ENCODE measurements around the gene ELOVL6.
"Not testable (repeated sequence)": the region's sequence is repeated elsewhere in the genome, so short reads cannot be mapped to it uniquely, and the experiment has no call there.

ELOVL6 gene

GRCh38 chr4:110175634-110176033, 22.8 kb downstream of the ELOVL6 start:
- Histone ChIP-seq H3K4me3 (ENCODE audit: low read length) (no peak overlapping the region), H3K4me1 (ENCODE audit: insufficient read depth, low read length) (no peaks in the 10 kb centered on the region), H3K36me3 (ENCODE audit: insufficient read depth, low read depth, low read length) (peaks cover 61% of the 10 kb centered on the region), H3K9me3 (ENCODE audit: insufficient read depth, low read depth, low read length) (no peaks in the 10 kb centered on the region), H3K27ac (ENCODE audit: low read length) (no peak overlapping the region), H3K27me3 (ENCODE audit: insufficient read depth, low read length) (no peaks in the 10 kb centered on the region), H3K9ac (ENCODE audit: low read depth, low read length) (no peak overlapping the region)

GRCh38 chr4:110172972-110173371, 25.4 kb downstream of the ELOVL6 start:
- H3K27ac ChIP-seq (ENCODE audit: low read length), result no peak overlapping the region
- H3K4me3 ChIP-seq (ENCODE audit: low read length), result no peak overlapping the region
- no peaks in the 10 kb centered on the region for H3K9me3 ChIP-seq (ENCODE audit: insufficient read depth, low read depth, low read length)
- H3K4me1 ChIP-seq (ENCODE audit: insufficient read depth, low read length), result no peaks in the 10 kb centered on the region
- no peaks in the 10 kb centered on the region for H3K27me3 ChIP-seq (ENCODE audit: insufficient read depth, low read length)
- H3K36me3 ChIP-seq (ENCODE audit: insufficient read depth, low read depth, low read length), result peaks cover 54% of the 10 kb centered on the region
- no peak overlapping the region for H3K9ac ChIP-seq (ENCODE audit: low read depth, low read length)

GRCh38 chr4:110171971-110172370, 26.4 kb downstream of the ELOVL6 start:
- Histone ChIP-seq H3K27ac (ENCODE audit: low read length) (no peak overlapping the region), H3K4me1 (ENCODE audit: insufficient read depth, low read length) (no peaks in the 10 kb centered on the region), H3K9ac (ENCODE audit: low read depth, low read length) (no peak overlapping the region), H3K27me3 (ENCODE audit: insufficient read depth, low read length) (no peaks in the 10 kb centered on the region), H3K9me3 (ENCODE audit: insufficient read depth, low read depth, low read length) (no peaks in the 10 kb centered on the region), H3K4me3 (ENCODE audit: low read length) (no peak overlapping the region), H3K36me3 (ENCODE audit: insufficient read depth, low read depth, low read length) (peaks cover 47% of the 10 kb centered on the region)

DNA sequence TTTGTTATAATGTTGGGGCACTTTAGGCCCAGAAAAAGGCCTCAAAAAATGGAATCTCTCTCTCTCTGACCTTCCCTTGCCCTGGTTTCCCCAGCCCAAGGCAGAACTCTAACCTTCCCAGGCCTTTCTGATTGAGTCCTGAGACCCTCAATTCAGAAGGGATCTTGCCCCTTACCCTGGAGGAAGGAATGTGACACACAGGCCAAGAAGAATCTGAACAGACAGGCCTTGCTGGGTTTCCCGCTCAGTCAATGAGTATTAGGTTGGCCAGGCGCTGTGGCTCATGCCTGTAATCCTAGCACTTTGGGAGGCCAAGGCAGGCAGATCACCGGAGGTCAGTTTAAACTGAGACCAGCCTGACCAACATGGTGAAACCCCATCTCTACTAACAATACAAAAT, 27.6 kb downstream of the ELOVL6 start:
- no peaks in the 10 kb centered on the region for H3K4me1 ChIP-seq (ENCODE audit: insufficient read depth, low read length)
- H3K4me3 ChIP-seq (ENCODE audit: low read length), result no peak overlapping the region
- H3K9me3 ChIP-seq (ENCODE audit: insufficient read depth, low read depth, low read length), result no peaks in the 10 kb centered on the region
- H3K9ac ChIP-seq (ENCODE audit: low read depth, low read length), result no peak overlapping the region
- H3K27ac ChIP-seq (ENCODE audit: low read length), result no peak overlapping the region
- no peaks in the 10 kb centered on the region for H3K27me3 ChIP-seq (ENCODE audit: insufficient read depth, low read length)
- peaks cover 50% of the 10 kb centered on the region for H3K36me3 ChIP-seq (ENCODE audit: insufficient read depth, low read depth, low read length)

DNA sequence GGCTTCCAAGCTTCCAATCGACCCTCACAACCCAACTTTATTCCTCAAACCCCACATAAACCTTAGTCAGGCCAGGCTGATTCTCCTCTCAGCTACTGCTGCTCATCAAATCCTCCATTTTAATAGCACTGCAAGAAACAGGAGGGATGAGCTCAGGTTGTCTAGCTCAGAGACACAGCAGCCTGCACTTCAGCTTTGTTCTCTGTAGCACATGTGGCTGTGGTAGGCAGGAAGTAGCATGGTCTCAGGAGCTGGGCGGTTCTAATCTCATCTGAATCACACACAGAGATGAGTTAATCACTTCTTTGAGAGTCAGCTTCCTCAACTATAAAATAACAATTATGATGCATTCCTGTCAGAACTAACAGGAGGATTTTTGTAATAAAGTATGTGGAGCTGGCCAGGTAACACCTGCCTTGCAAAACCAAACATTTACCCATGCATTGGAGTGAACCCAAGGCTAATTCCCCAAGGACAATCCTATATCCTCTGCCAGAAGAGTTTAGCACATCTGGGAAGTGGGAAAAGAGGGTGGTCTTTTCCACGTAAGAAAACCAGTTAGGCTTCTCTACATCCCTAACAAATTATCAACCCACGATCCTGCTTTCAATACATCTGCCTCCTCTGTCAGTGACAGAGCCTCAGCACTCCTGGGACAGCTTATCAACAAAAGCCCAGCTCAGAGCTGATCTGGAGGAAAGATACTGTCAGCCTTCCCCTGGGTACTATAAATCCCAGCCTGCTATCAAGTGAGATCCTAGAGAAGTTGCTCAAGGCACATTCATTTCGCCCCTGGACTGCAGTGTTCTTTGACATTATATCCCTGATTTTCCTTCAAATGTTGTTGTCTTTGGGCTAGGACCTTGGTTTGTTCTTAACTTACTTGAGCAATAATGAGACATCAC, 32.8 kb downstream of the ELOVL6 start:
- Histone ChIP-seq H3K36me3 (ENCODE audit: insufficient read depth, low read depth, low read length) (peaks cover 71% of the 10 kb centered on the region), H3K9ac (ENCODE audit: low read depth, low read length) (no peak overlapping the region), H3K27ac (ENCODE audit: low read length) (no peak overlapping the region), H3K4me1 (ENCODE audit: insufficient read depth, low read length) (no peaks in the 10 kb centered on the region), H3K9me3 (ENCODE audit: insufficient read depth, low read depth, low read length) (no peaks in the 10 kb centered on the region), H3K4me3 (ENCODE audit: low read length) (no peak overlapping the region), H3K27me3 (ENCODE audit: insufficient read depth, low read length) (no peaks in the 10 kb centered on the region)

- H3K4me3 ChIP-seq (ENCODE audit: low read length), result no peak overlapping the region
- H3K36me3 ChIP-seq (ENCODE audit: insufficient read depth, low read depth, low read length), result peaks cover 67% of the 10 kb centered on the region; the same call in 1 of the 2 replicates
- no peaks in the 10 kb centered on the region for H3K27me3 ChIP-seq (ENCODE audit: insufficient read depth, low read length)
- no peak overlapping the region for H3K9ac ChIP-seq (ENCODE audit: low read depth, low read length)
- H3K9me3 ChIP-seq (ENCODE audit: insufficient read depth, low read depth, low read length), result no peaks in the 10 kb centered on the region
- H3K27ac ChIP-seq (ENCODE audit: low read length), result no peak overlapping the region
- H3K4me1 ChIP-seq (ENCODE audit: insufficient read depth, low read length), result no peaks in the 10 kb centered on the region
Measured at GRCh38 chr4:110164856-110165255, 33.6 kb downstream of the ELOVL6 start.

DNA sequence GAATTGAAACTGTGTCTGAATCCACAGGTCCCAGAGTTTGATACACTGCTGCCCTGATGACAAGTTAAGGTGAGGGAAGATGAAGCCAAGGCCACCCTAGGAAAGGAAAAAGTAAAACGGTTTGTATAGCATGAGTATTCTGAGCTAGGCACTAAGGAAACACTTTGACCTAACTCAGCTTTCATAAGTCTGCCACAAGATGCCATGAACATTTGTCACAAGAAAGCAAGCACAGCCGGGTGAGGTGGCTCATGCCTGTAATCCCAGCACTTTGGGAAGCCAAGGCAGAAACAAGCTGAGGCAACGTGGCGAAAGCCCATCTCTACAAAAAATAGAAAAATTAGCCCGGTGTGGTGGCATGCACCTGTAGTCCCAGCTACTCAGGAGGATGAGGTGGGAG, 34.2 kb downstream of the ELOVL6 start:
- Histone ChIP-seq H3K9ac (ENCODE audit: low read depth, low read length) (no peak overlapping the region), H3K36me3 (ENCODE audit: insufficient read depth, low read depth, low read length) (peaks cover 67% of the 10 kb centered on the region; the same call in 1 of the 2 replicates), H3K27ac (ENCODE audit: low read length) (no peak overlapping the region), H3K27me3 (ENCODE audit: insufficient read depth, low read length) (no peaks in the 10 kb centered on the region), H3K4me3 (ENCODE audit: low read length) (no peak overlapping the region), H3K4me1 (ENCODE audit: insufficient read depth, low read length) (no peaks in the 10 kb centered on the region), H3K9me3 (ENCODE audit: insufficient read depth, low read depth, low read length) (no peaks in the 10 kb centered on the region)

DNA sequence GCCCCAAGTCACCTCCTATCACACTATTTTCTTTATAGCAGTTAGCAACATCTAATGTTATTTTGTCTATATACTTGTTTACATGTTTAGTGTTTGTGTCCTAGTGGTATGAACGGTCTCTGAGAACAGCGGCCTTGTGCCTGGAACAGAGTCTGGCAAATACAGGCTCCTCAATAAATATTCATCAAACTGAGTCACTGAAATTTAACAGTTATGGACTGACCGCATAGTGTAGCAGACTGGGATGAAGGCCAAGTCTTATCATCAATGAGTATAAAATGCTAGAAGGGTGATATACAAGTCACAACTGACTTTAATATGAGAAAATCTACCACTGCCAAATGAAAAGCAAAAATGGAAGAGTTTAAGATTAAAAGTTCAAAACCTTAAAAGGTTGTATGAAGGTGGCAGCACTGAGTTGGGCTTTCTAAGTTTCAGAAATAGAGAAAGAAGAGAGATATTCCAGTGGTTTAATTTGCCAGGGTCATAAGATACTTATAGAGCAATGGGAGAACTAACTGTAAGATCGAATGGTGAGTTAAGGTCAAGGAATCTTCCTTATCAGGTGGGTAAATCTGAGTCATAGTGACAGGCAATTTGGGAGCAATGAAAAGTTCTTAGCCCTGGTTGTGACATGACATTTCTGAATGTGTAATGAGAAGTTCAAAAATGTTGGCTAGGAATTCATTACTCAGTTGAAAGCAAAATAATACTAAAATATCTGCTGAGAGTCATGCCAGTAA, 34.9 kb downstream of the ELOVL6 start:
- no peaks in the 10 kb centered on the region for H3K4me1 ChIP-seq (ENCODE audit: insufficient read depth, low read length)
- H3K36me3 ChIP-seq (ENCODE audit: insufficient read depth, low read depth, low read length), result peaks cover 65% of the 10 kb centered on the region; the same call in 1 of the 2 replicates
- H3K4me3 ChIP-seq (ENCODE audit: low read length), result no peak overlapping the region

GRCh38 chr4:110160618-110161017, 37.8 kb downstream of the ELOVL6 start:
- H3K27me3 ChIP-seq (ENCODE audit: insufficient read depth, low read length), result no peaks in the 10 kb centered on the region
- peaks cover 45% of the 10 kb centered on the region; the same call in 1 of the 2 replicates for H3K36me3 ChIP-seq (ENCODE audit: insufficient read depth, low read depth, low read length)
- no peaks in the 10 kb centered on the region for H3K4me1 ChIP-seq (ENCODE audit: insufficient read depth, low read length)
- H3K9me3 ChIP-seq (ENCODE audit: insufficient read depth, low read depth, low read length), result no peaks in the 10 kb centered on the region
- no peak overlapping the region for H3K4me3 ChIP-seq (ENCODE audit: low read length)
- H3K27ac ChIP-seq (ENCODE audit: low read length), result no peak overlapping the region
- no peak overlapping the region for H3K9ac ChIP-seq (ENCODE audit: low read depth, low read length)

More for the DNA sequence above, 34.9 kb downstream of the ELOVL6 start:
- Histone ChIP-seq H3K9me3 (ENCODE audit: insufficient read depth, low read depth, low read length) (no peaks in the 10 kb centered on the region), H3K27me3 (ENCODE audit: insufficient read depth, low read length) (no peaks in the 10 kb centered on the region), H3K27ac (ENCODE audit: low read length) (no peak overlapping the region), H3K9ac (ENCODE audit: low read depth, low read length) (no peak overlapping the region)

DNA sequence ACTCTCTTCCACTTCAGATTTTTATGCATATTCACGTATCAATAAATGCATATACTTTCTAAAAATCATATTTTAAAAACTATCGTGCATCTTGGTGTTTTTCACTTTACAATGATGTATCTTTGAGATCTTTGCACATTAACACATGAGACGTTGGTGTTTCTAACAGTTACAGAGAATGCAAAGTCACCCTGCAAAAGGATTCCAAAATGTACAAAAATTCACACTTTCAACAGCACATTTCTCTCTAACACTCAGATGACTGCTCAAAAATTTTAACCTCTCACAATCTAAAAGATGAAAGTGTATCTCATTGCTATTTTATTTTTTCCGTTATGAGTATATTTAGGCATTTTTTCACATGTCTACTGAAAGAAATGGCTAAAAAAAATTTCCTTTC, 38.9 kb downstream of the ELOVL6 start:
- no peaks in the 10 kb centered on the region for H3K4me1 ChIP-seq (ENCODE audit: insufficient read depth, low read length)
- H3K4me3 ChIP-seq (ENCODE audit: low read length), result no peak overlapping the region
- H3K9me3 ChIP-seq (ENCODE audit: insufficient read depth, low read depth, low read length), result no peaks in the 10 kb centered on the region
- no peak overlapping the region for H3K9ac ChIP-seq (ENCODE audit: low read depth, low read length)
- H3K36me3 ChIP-seq (ENCODE audit: insufficient read depth, low read depth, low read length), result peaks cover 41% of the 10 kb centered on the region; the same call in 1 of the 2 replicates
- no peaks in the 10 kb centered on the region for H3K27me3 ChIP-seq (ENCODE audit: insufficient read depth, low read length)
- no peak overlapping the region for H3K27ac ChIP-seq (ENCODE audit: low read length)

DNA sequence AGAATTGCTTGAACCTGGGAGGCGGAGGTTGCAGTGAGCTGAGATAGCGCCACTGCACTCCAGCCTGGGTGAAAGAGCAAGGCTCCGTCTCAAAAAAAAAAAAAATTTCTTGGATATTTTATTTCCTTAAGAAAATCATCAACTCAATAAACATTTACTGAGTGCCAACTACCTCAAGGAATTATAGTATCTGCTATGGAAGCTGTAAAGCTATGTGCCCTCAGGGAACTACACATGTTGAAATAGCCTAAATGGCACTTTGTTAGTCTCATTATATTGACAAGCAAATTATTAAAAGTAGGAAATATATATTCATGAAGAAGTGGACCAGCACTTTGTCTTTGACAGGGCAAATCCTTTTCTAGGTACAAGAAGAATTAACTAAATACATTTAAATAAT, 40.8 kb downstream of the ELOVL6 start:
- Histone ChIP-seq H3K9me3 (ENCODE audit: insufficient read depth, low read depth, low read length) (no peaks in the 10 kb centered on the region), H3K27me3 (ENCODE audit: insufficient read depth, low read length) (no peaks in the 10 kb centered on the region), H3K27ac (ENCODE audit: low read length) (no peak overlapping the region), H3K9ac (ENCODE audit: low read depth, low read length) (no peak overlapping the region), H3K4me1 (ENCODE audit: insufficient read depth, low read length) (no peaks in the 10 kb centered on the region), H3K4me3 (ENCODE audit: low read length) (no peak overlapping the region), H3K36me3 (ENCODE audit: insufficient read depth, low read depth, low read length) (peaks cover 33% of the 10 kb centered on the region; the same call in 1 of the 2 replicates)

GRCh38 chr4:110157166-110157565, 41.2 kb downstream of the ELOVL6 start:
- H3K4me3 ChIP-seq (ENCODE audit: low read length); H3K27ac ChIP-seq (ENCODE audit: low read length); H3K4me1 ChIP-seq (ENCODE audit: insufficient read depth, low read length); H3K9me3 ChIP-seq (ENCODE audit: insufficient read depth, low read depth, low read length); H3K9ac ChIP-seq (ENCODE audit: low read depth, low read length); H3K27me3 ChIP-seq (ENCODE audit: insufficient read depth, low read length): not testable (repeated sequence)
- H3K36me3 ChIP-seq (ENCODE audit: insufficient read depth, low read depth, low read length), result peaks cover 35% of the 10 kb centered on the region; the same call in 1 of the 2 replicates

All from iPS-20b (cell line).